ENCODE measurements around the gene FOXO3. TPM values are rescaled to one million over a fixed set of nuclear protein-coding genes. Genes with fewer than 3 reads are reported as not detected.
A peak's percentile ranks its signal among the peaks of the same experiment; 100 is the strongest.

The FOXO3 gene
- total and polyA plus RNA-seq, 2 of the 13 experiments (the other 11 are each of a cell fraction or from before 2014, with no cell fraction given) = 16.0 to 22.5 TPM

DNA sequence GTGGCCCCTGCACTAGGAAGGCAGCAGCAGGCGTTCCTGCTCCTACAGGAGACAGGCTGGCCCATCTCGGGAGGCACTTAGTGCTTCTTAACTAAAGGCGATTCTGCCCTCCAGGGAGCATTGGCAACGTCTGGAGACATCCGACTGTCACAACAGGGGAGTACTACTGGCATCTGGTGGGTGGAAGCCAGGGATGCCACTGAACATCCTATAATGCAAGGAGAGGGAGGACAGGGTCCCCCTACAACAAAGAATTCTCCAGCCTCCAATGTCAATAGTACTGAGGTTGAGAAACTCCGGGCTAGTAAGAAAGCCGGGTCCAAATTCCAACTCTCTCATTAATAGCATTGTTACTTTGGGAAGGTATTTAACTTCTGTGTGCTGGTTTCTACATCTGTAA is 168.1 kb downstream of the FOXO3 start (continued):
- TF ChIP-seq ZNF503 (CRISPR knock-in tag; IDR thresholded peaks at IDR 0.05) (no peak), SATB2 (CRISPR knock-in tag; IDR thresholded peaks at IDR 0.05) (no peak), KDM2A (CRISPR knock-in tag; IDR thresholded peaks at IDR 0.05; ENCODE audit: borderline replicate concordance, low read depth) (no peak), LBX2 (CRISPR knock-in tag; IDR thresholded peaks at IDR 0.05; ENCODE audit: borderline replicate concordance) (no peak), FOXK2 (IDR thresholded peaks at IDR 0.05) (no peak), MXD4 (CRISPR knock-in tag; IDR thresholded peaks at IDR 0.05) (no peak), ZNF543 (CRISPR knock-in tag; IDR thresholded peaks at IDR 0.05) (no peak), HNRNPL (IDR thresholded peaks at IDR 0.05; ENCODE audit: low read depth, low read length) (no peak), RFXAP (CRISPR knock-in tag; IDR thresholded peaks at IDR 0.05; ENCODE audit: borderline replicate concordance) (no peak), ZEB1 (IDR thresholded peaks at IDR 0.05; ENCODE audit: insufficient replicate concordance, low read depth) (no peak), SOX6 (IDR thresholded peaks at IDR 0.05) (no peak), SOX6 (CRISPR knock-in tag; IDR thresholded peaks at IDR 0.05) (peak; percentile 95), ZNF343 (CRISPR knock-in tag; IDR thresholded peaks at IDR 0.05) (no peak), REL (CRISPR knock-in tag; conservative IDR thresholded peaks at IDR 0.05) (no peak)
- TF ChIP-seq, protein P1, sequence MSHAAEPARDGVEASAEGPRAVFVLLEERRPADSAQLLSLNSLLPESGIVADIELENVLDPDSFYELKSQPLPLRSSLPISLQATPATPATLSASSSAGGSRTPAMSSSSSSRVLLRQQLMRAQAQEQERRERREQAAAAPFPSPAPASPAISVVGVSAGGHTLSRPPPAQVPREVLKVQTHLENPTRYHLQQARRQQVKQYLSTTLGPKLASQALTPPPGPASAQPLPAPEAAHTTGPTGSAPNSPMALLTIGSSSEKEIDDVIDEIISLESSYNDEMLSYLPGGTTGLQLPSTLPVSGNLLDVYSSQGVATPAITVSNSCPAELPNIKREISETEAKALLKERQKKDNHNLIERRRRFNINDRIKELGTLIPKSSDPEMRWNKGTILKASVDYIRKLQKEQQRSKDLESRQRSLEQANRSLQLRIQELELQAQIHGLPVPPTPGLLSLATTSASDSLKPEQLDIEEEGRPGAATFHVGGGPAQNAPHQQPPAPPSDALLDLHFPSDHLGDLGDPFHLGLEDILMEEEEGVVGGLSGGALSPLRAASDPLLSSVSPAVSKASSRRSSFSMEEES (CRISPR knock-in tag; IDR thresholded peaks at IDR 0.05) = no peak
- TF ChIP-seq, protein P2, sequence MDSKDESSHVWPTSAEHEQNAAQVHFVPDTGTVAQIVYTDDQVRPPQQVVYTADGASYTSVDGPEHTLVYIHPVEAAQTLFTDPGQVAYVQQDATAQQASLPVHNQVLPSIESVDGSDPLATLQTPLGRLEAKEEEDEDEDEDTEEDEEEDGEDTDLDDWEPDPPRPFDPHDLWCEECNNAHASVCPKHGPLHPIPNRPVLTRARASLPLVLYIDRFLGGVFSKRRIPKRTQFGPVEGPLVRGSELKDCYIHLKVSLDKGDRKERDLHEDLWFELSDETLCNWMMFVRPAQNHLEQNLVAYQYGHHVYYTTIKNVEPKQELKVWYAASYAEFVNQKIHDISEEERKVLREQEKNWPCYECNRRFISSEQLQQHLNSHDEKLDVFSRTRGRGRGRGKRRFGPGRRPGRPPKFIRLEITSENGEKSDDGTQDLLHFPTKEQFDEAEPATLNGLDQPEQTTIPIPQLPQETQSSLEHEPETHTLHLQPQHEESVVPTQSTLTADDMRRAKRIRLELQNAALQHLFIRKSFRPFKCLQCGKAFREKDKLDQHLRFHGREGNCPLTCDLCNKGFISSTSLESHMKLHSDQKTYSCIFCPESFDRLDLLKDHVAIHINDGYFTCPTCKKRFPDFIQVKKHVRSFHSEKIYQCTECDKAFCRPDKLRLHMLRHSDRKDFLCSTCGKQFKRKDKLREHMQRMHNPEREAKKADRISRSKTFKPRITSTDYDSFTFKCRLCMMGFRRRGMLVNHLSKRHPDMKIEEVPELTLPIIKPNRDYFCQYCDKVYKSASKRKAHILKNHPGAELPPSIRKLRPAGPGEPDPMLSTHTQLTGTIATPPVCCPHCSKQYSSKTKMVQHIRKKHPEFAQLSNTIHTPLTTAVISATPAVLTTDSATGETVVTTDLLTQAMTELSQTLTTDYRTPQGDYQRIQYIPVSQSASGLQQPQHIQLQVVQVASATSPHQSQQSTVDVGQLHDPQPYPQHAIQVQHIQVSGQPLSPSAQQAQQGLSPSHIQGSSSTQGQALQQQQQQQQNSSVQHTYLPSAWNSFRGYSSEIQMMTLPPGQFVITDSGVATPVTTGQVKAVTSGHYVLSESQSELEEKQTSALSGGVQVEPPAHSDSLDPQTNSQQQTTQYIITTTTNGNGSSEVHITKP (CRISPR knock-in tag; IDR thresholded peaks at IDR 0.05; ENCODE audit: low read depth) = peak; percentile 85; the same call in 1 of the 2 replicates
- TF ChIP-seq, protein P3, sequence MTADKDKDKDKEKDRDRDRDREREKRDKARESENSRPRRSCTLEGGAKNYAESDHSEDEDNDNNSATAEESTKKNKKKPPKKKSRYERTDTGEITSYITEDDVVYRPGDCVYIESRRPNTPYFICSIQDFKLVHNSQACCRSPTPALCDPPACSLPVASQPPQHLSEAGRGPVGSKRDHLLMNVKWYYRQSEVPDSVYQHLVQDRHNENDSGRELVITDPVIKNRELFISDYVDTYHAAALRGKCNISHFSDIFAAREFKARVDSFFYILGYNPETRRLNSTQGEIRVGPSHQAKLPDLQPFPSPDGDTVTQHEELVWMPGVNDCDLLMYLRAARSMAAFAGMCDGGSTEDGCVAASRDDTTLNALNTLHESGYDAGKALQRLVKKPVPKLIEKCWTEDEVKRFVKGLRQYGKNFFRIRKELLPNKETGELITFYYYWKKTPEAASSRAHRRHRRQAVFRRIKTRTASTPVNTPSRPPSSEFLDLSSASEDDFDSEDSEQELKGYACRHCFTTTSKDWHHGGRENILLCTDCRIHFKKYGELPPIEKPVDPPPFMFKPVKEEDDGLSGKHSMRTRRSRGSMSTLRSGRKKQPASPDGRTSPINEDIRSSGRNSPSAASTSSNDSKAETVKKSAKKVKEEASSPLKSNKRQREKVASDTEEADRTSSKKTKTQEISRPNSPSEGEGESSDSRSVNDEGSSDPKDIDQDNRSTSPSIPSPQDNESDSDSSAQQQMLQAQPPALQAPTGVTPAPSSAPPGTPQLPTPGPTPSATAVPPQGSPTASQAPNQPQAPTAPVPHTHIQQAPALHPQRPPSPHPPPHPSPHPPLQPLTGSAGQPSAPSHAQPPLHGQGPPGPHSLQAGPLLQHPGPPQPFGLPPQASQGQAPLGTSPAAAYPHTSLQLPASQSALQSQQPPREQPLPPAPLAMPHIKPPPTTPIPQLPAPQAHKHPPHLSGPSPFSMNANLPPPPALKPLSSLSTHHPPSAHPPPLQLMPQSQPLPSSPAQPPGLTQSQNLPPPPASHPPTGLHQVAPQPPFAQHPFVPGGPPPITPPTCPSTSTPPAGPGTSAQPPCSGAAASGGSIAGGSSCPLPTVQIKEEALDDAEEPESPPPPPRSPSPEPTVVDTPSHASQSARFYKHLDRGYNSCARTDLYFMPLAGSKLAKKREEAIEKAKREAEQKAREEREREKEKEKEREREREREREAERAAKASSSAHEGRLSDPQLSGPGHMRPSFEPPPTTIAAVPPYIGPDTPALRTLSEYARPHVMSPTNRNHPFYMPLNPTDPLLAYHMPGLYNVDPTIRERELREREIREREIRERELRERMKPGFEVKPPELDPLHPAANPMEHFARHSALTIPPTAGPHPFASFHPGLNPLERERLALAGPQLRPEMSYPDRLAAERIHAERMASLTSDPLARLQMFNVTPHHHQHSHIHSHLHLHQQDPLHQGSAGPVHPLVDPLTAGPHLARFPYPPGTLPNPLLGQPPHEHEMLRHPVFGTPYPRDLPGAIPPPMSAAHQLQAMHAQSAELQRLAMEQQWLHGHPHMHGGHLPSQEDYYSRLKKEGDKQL (CRISPR knock-in tag; IDR thresholded peaks at IDR 0.05; ENCODE audit: low read depth) = no peak
